Adrenal gland (tissue), 12 donors: ENCODE results near the gene LDB2. TPM values are rescaled to one million over a fixed set of nuclear protein-coding genes. Genes with fewer than 3 reads are reported as not detected.

ENCODE experiments used
- DNase-seq, 7 donors: peaks; one replicate each; pipeline ENCODE4 v3.0.0-alpha.2; 2019 to 2020
- H3K27ac ChIP-seq, 5 donors: fragments of 200-600 bp; sonication (generic) in 4 of 5; 1 replicate in 3 of 5; 2 replicates in 2 of 5; pipeline versions ENCODE4 v1.5.1 to v1.8.0; 2016 to 2020; ENCODE audit warnings: mild to moderate bottlenecking in 1 of 5
- H3K27me3 ChIP-seq: fragments of 200-600 bp; 2 replicates; pipeline ENCODE4 v1.8.0; 2021
- H3K36me3 ChIP-seq, 2 donors: fragments of 200-600 bp; replicated peaks in 1 of 2; 1 replicate in 1 of 2; 2 replicates in 1 of 2; pipeline versions ENCODE4 v1.5.1 to v1.8.0; 2018 to 2022
- H3K4me1 ChIP-seq, 2 donors: fragments of 200-600 bp; replicated peaks in 1 of 2; 1 replicate in 1 of 2; 2 replicates in 1 of 2; pipeline versions ENCODE4 v1.5.1 to v1.8.0; 2018 to 2021
- H3K4me3 ChIP-seq, 4 donors: fragments of 200-600 bp; sonication (generic) in 3 of 4; one replicate each; pipeline ENCODE4 v1.5.1; 2016 to 2018
- H3K9me3 ChIP-seq, 3 donors: fragments of 200-600 bp; sonication (generic) in 1 of 3; replicated peaks in 1 of 3; 1 replicate in 2 of 3; 2 replicates in 1 of 3; pipeline versions ENCODE4 v1.5.1 to v1.8.0; 2016 to 2021
- POLR2A ChIP-seq, 2 donors: fragments of 450-650 bp; IDR thresholded peaks; one replicate each; pipeline ENCODE4 v1.6.1; 2017; ENCODE audit warnings: antibody characterized with exemption in 2 of 2, mild to moderate bottlenecking in 2 of 2, moderate library complexity in 1 of 2
- WGBS, 4 donors: extraction: QIAGEN DNeasy Blood & Tissue Kit in 2 of 4; methylation state at CpG; one replicate each; pipeline versions ENCODE4 v1.1.5 to v1.1.7; 2013 to 2017; 5-methylcytosine and 5-hydroxymethylcytosine counted together
- intact Hi-C, 2 donors: fragments of 100-400 bp; cut with DNase I; formaldehyde crosslinking; loops; one replicate each; pipeline versions ENCODE4 v1.14.1 to v1.15.0; 2022 to 2023
- polyA plus RNA-seq, 3 donors: library from polyadenylated mRNA; stranded (reverse); fragments of 200-250 nt in 2 of 3; fragments of 350-450 nt in 1 of 3; fragmentation: Illumina TruSeq in 1 of 3; extraction: RNeasy Lipid Tissue Mini Kit (QIAGEN cat#74804) in 1 of 3; gene quantifications; one replicate each; pipeline ENCODE4 v1.2.3, GENCODE V29; 2013 to 2014
- total RNA-seq, 9 donors: library from RNA; depleted of rRNA in 4 of 9; stranded (reverse); fragments of >200 nt in 4 of 9; fragments of 120-200 nt in 1 of 9; fragmentation: NEBNext Ultra II Directional in 1 of 9; extraction: Animal tissue kit (Norgen Biotek cat#: 25700) in 1 of 9; gene quantifications; one replicate each; pipeline versions ENCODE4 v1.1.0 to v1.2.4, GENCODE V29; 2013 to 2023
- TF ChIP-seq, protein P1 (sequence below), 6 experiments: fragments of 450-650 bp in 4 of 6; fragments of 200-600 bp in 2 of 6; sonication (generic) in 1 of 6; IDR thresholded peaks; 1 replicate in 5 of 6; 2 replicates in 1 of 6; pipeline versions ENCODE4 v1.5.1 to v1.8.0; 2016 to 2021; ENCODE audit warnings: antibody characterized with exemption in 6 of 6, mild to moderate bottlenecking in 2 of 6, moderate library complexity in 1 of 6
- donor health status: healthy with polysubstance abuse.
- donor health status: Bipolar disorder and iron deficiency.
- donor health status: DM: yes; HTN: yes; CAD: no.
- donor health status: DM: no; HTN: no; CAD: no.
- donor health status: DM: no; HTN: no; CAD: no.
- donor health status: DM: yes; HTN: yes; CAD: no.

The LDB2 gene
- total and polyA plus RNA-seq, 12 donors = 17.1 to 51.1 (median 27.0) TPM

GRCh38 chr4:16705341-16705740 lies 193.1 kb downstream of the LDB2 start:
- intact Hi-C loops = no loop called here
- Histone ChIP-seq H3K4me3 (no peak overlapping the region), H3K4me1 (peaks cover 0 to 5% of the 10 kb centered on the region in 2 donors), H3K27me3 (no peaks in the 10 kb centered on the region), H3K9me3 (no peaks in the 10 kb centered on the region), H3K27ac (no peak overlapping the region), H3K36me3 (no peaks in the 10 kb centered on the region)
- no peak for DNase-seq
- TF ChIP-seq, protein P1, sequence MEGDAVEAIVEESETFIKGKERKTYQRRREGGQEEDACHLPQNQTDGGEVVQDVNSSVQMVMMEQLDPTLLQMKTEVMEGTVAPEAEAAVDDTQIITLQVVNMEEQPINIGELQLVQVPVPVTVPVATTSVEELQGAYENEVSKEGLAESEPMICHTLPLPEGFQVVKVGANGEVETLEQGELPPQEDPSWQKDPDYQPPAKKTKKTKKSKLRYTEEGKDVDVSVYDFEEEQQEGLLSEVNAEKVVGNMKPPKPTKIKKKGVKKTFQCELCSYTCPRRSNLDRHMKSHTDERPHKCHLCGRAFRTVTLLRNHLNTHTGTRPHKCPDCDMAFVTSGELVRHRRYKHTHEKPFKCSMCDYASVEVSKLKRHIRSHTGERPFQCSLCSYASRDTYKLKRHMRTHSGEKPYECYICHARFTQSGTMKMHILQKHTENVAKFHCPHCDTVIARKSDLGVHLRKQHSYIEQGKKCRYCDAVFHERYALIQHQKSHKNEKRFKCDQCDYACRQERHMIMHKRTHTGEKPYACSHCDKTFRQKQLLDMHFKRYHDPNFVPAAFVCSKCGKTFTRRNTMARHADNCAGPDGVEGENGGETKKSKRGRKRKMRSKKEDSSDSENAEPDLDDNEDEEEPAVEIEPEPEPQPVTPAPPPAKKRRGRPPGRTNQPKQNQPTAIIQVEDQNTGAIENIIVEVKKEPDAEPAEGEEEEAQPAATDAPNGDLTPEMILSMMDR (IDR thresholded peaks at IDR 0.05) = no peak
- TF ChIP-seq POLR2A (IDR thresholded peaks at IDR 0.05) = no peak
- WGBS, 4 donors = 84 to 94% (median 90%) methylated on average over 3 of the region's 3 CpGs

DNA sequence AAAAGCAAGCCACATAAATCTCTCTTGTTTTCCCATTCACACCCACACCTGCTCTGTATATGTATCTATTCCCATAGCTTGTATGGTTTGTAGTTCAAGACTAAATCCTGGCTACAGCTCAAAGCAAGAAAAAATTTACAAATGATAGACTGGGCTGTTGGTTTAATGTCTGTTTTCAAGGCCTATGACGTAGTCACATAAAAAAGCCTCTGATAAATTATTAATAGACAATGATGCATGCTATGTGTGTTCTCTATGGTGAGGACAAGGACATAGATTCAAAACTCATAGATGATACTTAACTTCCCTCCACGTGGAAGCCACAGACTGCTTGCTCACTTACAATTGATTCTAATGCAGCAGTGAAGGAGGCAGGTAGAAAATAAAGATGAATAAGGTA lies 194.0 kb downstream of the LDB2 start:
- Histone ChIP-seq H3K36me3 (no peaks in the 10 kb centered on the region), H3K27ac (no peak overlapping the region), H3K27me3 (no peaks in the 10 kb centered on the region), H3K9me3 (no peaks in the 10 kb centered on the region), H3K4me1 (peaks cover 0 to 5% of the 10 kb centered on the region in 2 donors), H3K4me3 (no peak overlapping the region)
- no peak for TF ChIP-seq POLR2A (IDR thresholded peaks at IDR 0.05)
- TF ChIP-seq, protein P1 (IDR thresholded peaks at IDR 0.05) = no peak
- 35 to 51% (median 43%) methylated on average over 2 of the region's 2 CpGs for WGBS, 4 donors
- intact Hi-C loops = no loop called here
- no peak for DNase-seq

DNA sequence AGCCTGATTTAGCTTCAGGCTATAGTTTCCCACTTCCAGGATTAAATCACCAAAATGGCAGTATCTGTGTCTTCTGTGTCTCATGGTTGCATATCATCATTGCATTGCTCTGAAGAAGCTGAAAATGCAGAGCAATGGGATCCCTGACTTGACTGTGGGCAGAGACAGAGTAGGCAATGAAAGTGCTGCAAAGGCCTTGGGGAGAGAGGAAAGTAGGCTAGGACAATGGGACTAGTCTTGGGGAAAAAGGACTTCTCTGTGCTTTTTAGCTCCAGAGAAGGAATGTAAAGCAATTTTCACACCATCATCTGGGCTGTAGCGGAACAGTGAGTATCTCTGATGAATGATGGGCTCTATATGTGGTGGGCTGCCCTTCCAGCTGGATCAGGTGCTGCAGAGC lies 202.5 kb downstream of the LDB2 start:
- 90 to 100% (median 96%) methylated on average over 1 of the region's 1 CpG for WGBS, 4 donors
- Histone ChIP-seq H3K4me1 (peaks cover 0 to 16% of the 10 kb centered on the region in 2 donors), H3K36me3 (no peaks in the 10 kb centered on the region), H3K4me3 (no peak overlapping the region), H3K9me3 (no peaks in the 10 kb centered on the region), H3K27me3 (no peaks in the 10 kb centered on the region), H3K27ac (no peak overlapping the region)
- no peak for DNase-seq
- TF ChIP-seq, protein P1 (IDR thresholded peaks at IDR 0.05) = no peak
- no peak for TF ChIP-seq POLR2A (IDR thresholded peaks at IDR 0.05)
- intact Hi-C loops = no loop called here

DNA sequence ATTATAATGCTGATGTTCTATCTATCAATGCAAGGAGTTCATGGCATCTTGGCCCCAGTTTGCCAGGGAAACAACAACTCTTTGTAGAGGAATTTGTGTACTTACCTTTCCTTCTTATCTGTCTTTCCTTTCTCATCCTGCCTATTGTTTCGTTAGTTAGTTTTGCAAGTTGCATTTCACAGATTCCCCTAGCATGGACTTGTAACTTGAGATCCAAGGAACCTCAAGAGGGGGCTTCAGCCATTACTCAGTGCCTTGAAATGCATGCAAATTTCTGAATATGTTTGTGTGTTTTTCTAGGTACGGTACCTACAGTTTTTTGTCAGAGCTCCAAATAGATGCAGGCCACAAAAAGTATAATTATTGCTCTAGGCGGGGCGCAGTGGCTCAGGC lies 203.6 kb downstream of the LDB2 start:
- Histone ChIP-seq H3K4me1 (peaks cover 0 to 16% of the 10 kb centered on the region in 2 donors), H3K9me3 (no peaks in the 10 kb centered on the region), H3K27ac (no peak overlapping the region), H3K36me3 (no peaks in the 10 kb centered on the region), H3K4me3 (no peak overlapping the region), H3K27me3 (no peaks in the 10 kb centered on the region)
- intact Hi-C loops = no loop called here
- no peak for TF ChIP-seq POLR2A (IDR thresholded peaks at IDR 0.05)
- TF ChIP-seq, protein P1 (IDR thresholded peaks at IDR 0.05) = no peak
- DNase-seq = no peak
- WGBS, 4 donors = 92 to 97% (median 95%) methylated on average over 4 of the region's 4 CpGs
